Measurements from ENCODE around the gene SDR39U1.

SDR39U1 gene

GRCh38 chr14:24441485-24441884 is 1.1 kb downstream of the SDR39U1 start:
- DNase-seq: no peak

- no peak for DNase-seq
Measured at GRCh38 chr14:24440606-24441399, 1.8 kb downstream of the SDR39U1 start.

- no peak for DNase-seq
Measured at GRCh38 chr14:24439830-24440605, 2.6 kb downstream of the SDR39U1 start.

- DNase-seq: no peak
Measured at GRCh38 chr14:24439257-24439656, 3.3 kb downstream of the SDR39U1 start.

GRCh38 chr14:24438223-24439097 is 4.1 kb downstream of the SDR39U1 start:
- DNase-seq: no peak

GRCh38 chr14:24437736-24438067 is 4.9 kb downstream of the SDR39U1 start:
- DNase-seq: no peak

- no peak for DNase-seq
Measured at GRCh38 chr14:24437020-24437735, 5.4 kb downstream of the SDR39U1 start.

- DNase-seq: peak; percentile 70
Measured at GRCh38 chr14:24436355-24437019, 6.1 kb downstream of the SDR39U1 start.

GRCh38 chr14:24435998-24436354 is 6.6 kb downstream of the SDR39U1 start:
- no peak for DNase-seq

GRCh38 chr14:24435192-24435810 is 7.3 kb downstream of the SDR39U1 start:
- no peak for DNase-seq

- DNase-seq: no peak
Measured at GRCh38 chr14:24434676-24435075, 7.9 kb downstream of the SDR39U1 start.

- DNase-seq: no peak
Measured at GRCh38 chr14:24434036-24434435, 8.5 kb downstream of the SDR39U1 start.

- DNase-seq: no peak
Measured at GRCh38 chr14:24432259-24433131, 10.1 kb downstream of the SDR39U1 start.

- DNase-seq: peak; percentile 91
Measured at GRCh38 chr14:24431569-24432258, 10.9 kb downstream of the SDR39U1 start.

- peak; percentile 71 for DNase-seq
Measured at GRCh38 chr14:24430682-24431568, 11.7 kb downstream of the SDR39U1 start.

GRCh38 chr14:24430143-24430681 is 12.4 kb downstream of the SDR39U1 start:
- DNase-seq: peak; percentile 51

- peak; percentile 91 for DNase-seq
Measured at GRCh38 chr14:24429395-24430142, 13.0 kb downstream of the SDR39U1 start, which contains the start of the genes CBLN3 and KHNYN. CBLN3 (minus strand) TSS chr14:24429668; CDS start chr14:24429054, 614 bp downstream. KHNYN (plus strand) TSS chr14:24429954; CDS start chr14:24430731, 777 bp downstream.

Data from CD4-positive, alpha-beta T cell treated with Interleukin-12 subunit alpha and Interleukin-12 subunit beta, for 1 hour (primary cell).